ENCODE results near the gene NEK5. TPM values are rescaled to one million over a fixed set of nuclear protein-coding genes. Genes with fewer than 3 reads are reported as not detected.
"Not testable (repeated sequence)": the region's sequence is repeated elsewhere in the genome, so short reads cannot be mapped to it uniquely, and the experiment has no call there.

The NEK5 gene
- total RNA-seq, 4 donors from 2014 or later, result 0.07 TPM; not detected in 3

- intact Hi-C loops (cut with DNase I; ENCODE audit: low total_unique reads), result no loop called here
- in situ Hi-C loops (cut with MboI; ENCODE audit: low sequenced_read_pairs in 4 of 4), result no loop called here
Observed at GRCh38 chr13:52070929-52071523, 57.8 kb downstream of the NEK5 start.

GRCh38 chr13:52067237-52067636 is 61.6 kb downstream of the NEK5 start:
- no peaks in the 10 kb centered on the region for H3K27me3 ChIP-seq
- no peaks in the 10 kb centered on the region for H3K36me3 ChIP-seq
- no peak overlapping the region for H3K4me3 ChIP-seq
- H3K27ac ChIP-seq, result no peak overlapping the region
- DNase-seq (no peak), ATAC-seq (no peak)
- H3K9me3 ChIP-seq, result peaks cover 2 to 6% (median 5%) of the 10 kb centered on the region in 3 donors
- no peak for TF ChIP-seq POLR2A (IDR thresholded peaks at IDR 0.05)
- TF ChIP-seq CTCF (IDR thresholded peaks at IDR 0.05 in 4 of 5, conservative IDR thresholded peaks at IDR 0.05 in 1 of 5), result no peak
- H3K4me1 ChIP-seq, result no peaks in the 10 kb centered on the region
- in situ Hi-C loops (cut with MboI; ENCODE audit: low sequenced_read_pairs in 4 of 4), result no loop called here
- intact Hi-C loops (cut with DNase I; ENCODE audit: low total_unique reads), result no loop called here

More at GRCh38 chr13:52070929-52071523, 57.8 kb downstream of the NEK5 start:
- no peak for ATAC-seq
- H3K4me3 ChIP-seq, result no peak overlapping the region
- H3K9me3 ChIP-seq, result peaks cover 2 to 6% (median 5%) of the 10 kb centered on the region in 3 donors
- TF ChIP-seq POLR2A (IDR thresholded peaks at IDR 0.05) (no peak), CTCF (IDR thresholded peaks at IDR 0.05 in 4 of 5, conservative IDR thresholded peaks at IDR 0.05 in 1 of 5) (no peak)
- no peaks in the 10 kb centered on the region for H3K27me3 ChIP-seq
- H3K36me3 ChIP-seq, result no peaks in the 10 kb centered on the region
- no peak overlapping the region for H3K27ac ChIP-seq
- H3K4me1 ChIP-seq, result no peaks in the 10 kb centered on the region
- no peak for DNase-seq

GRCh38 chr13:52061587-52061986 is 67.3 kb downstream of the NEK5 start:
- DNase-seq (no peak), ATAC-seq (no peak)
- intact Hi-C loops (cut with DNase I; ENCODE audit: low total_unique reads), result no loop called here
- in situ Hi-C loops (cut with MboI; ENCODE audit: low sequenced_read_pairs in 4 of 4), result no loop called here
- TF ChIP-seq POLR2A (IDR thresholded peaks at IDR 0.05), result no peak
- peaks cover 0 to under 1% (median 0%) of the 10 kb centered on the region in 3 donors for H3K9me3 ChIP-seq
- no peaks in the 10 kb centered on the region for H3K27me3 ChIP-seq
- H3K4me3 ChIP-seq, result no peak overlapping the region
- H3K36me3 ChIP-seq, result no peaks in the 10 kb centered on the region
- H3K27ac ChIP-seq, result no peak overlapping the region
- peaks cover 0 to 3% of the 10 kb centered on the region in 2 donors for H3K4me1 ChIP-seq

GRCh38 chr13:52061064-52061463 is 67.8 kb downstream of the NEK5 start:
- intact Hi-C loops (cut with DNase I; ENCODE audit: low total_unique reads), result not testable (repeated sequence)

GRCh38 chr13:52053460-52053859 is 75.4 kb downstream of the NEK5 start:
- no peaks in the 10 kb centered on the region for H3K36me3 ChIP-seq
- H3K9me3 ChIP-seq, result no peaks in the 10 kb centered on the region
- H3K4me3 ChIP-seq, result no peak overlapping the region
- in situ Hi-C loops (cut with MboI; ENCODE audit: low sequenced_read_pairs in 4 of 4), result no loop called here
- intact Hi-C loops (cut with DNase I; ENCODE audit: low total_unique reads), result no loop called here
- no peak for ATAC-seq
- no peaks in the 10 kb centered on the region for H3K27me3 ChIP-seq
- TF ChIP-seq POLR2A (IDR thresholded peaks at IDR 0.05) (no peak), CTCF (IDR thresholded peaks at IDR 0.05 in 4 of 5, conservative IDR thresholded peaks at IDR 0.05 in 1 of 5) (no peak)
- DNase-seq, result no peak
- no peak overlapping the region for H3K27ac ChIP-seq
- H3K4me1 ChIP-seq, result no peaks in the 10 kb centered on the region

More at GRCh38 chr13:52061064-52061463, 67.8 kb downstream of the NEK5 start:
- H3K4me1 ChIP-seq; H3K4me3 ChIP-seq; H3K9me3 ChIP-seq; ATAC-seq; in situ Hi-C loops (cut with MboI; ENCODE audit: low sequenced_read_pairs in 4 of 4); H3K36me3 ChIP-seq; H3K27me3 ChIP-seq; DNase-seq; H3K27ac ChIP-seq: not testable (repeated sequence)

GRCh38 chr13:52051400-52051799 is 77.5 kb downstream of the NEK5 start:
- no peaks in the 10 kb centered on the region for H3K27me3 ChIP-seq
- no peak for TF ChIP-seq POLR2A (IDR thresholded peaks at IDR 0.05)
- no peak for TF ChIP-seq CTCF (IDR thresholded peaks at IDR 0.05 in 4 of 5, conservative IDR thresholded peaks at IDR 0.05 in 1 of 5)
- in situ Hi-C loops (cut with MboI; ENCODE audit: low sequenced_read_pairs in 4 of 4), result no loop called here
- DNase-seq (no peak), ATAC-seq (no peak)
- H3K4me3 ChIP-seq, result no peak overlapping the region
- H3K4me1 ChIP-seq, result no peaks in the 10 kb centered on the region
- H3K27ac ChIP-seq, result no peak overlapping the region
- H3K36me3 ChIP-seq, result no peaks in the 10 kb centered on the region
- intact Hi-C loops (cut with DNase I; ENCODE audit: low total_unique reads), result no loop called here
- H3K9me3 ChIP-seq, result no peaks in the 10 kb centered on the region

All from gastrocnemius medialis (tissue), 4 donors.